GM23338 (cell line): ENCODE results near the gene TRIO. TPM values are rescaled to one million over a fixed set of nuclear protein-coding genes. Genes with fewer than 3 reads are reported as not detected.

Experiments used
- ATAC-seq: fragments of 200-7000 bp; cut with Tn5 transposase; 3 replicates; pipeline ENCODE4 v1.9.1; 2020
- DNase-seq: peaks from one replicate; pipeline ENCODE4 v3.0.0-alpha.2; 2015; ENCODE audit warnings: low spot score
- H2AFZ ChIP-seq: fragments of 200-600 bp; sonication (generic); 2 replicates; pipeline ENCODE4 v1.8.0; 2016; ENCODE audit warnings: antibody characterized with exemption, mild to moderate bottlenecking, moderate library complexity
- H3F3A ChIP-seq: fragments of 200-600 bp; sonication (generic); replicated peaks from 2 replicates; pipeline ENCODE4 v1.8.0; 2017; ENCODE audit warnings: antibody characterized with exemption, mixed run types, low read depth
- H3K27ac ChIP-seq: fragments of 200-600 bp; sonication (generic); 2 replicates; pipeline ENCODE4 v1.6.1; 2016; ENCODE audit warnings: low read depth
- H3K27me3 ChIP-seq: fragments of 200-600 bp; sonication (generic); 2 replicates; pipeline ENCODE4 v1.8.0; 2016; ENCODE audit warnings: mild to moderate bottlenecking, mixed run types, moderate library complexity; ENCODE audit not compliant: insufficient read depth
- H3K36me3 ChIP-seq: fragments of 200-600 bp; sonication (generic); 2 replicates; pipeline ENCODE4 v1.8.0; 2016; ENCODE audit warnings: mild to moderate bottlenecking; ENCODE audit not compliant: insufficient read depth
- H3K4me1 ChIP-seq: fragments of 200-600 bp; sonication (generic); 2 replicates; pipeline ENCODE4 v1.8.0; 2016; ENCODE audit warnings: mild to moderate bottlenecking, moderate library complexity; ENCODE audit not compliant: insufficient read depth
- H3K4me2 ChIP-seq: fragments of 200-600 bp; sonication (generic); 2 replicates; pipeline ENCODE4 v1.7.1; 2017; ENCODE audit warnings: mixed run types
- H3K4me3 ChIP-seq: fragments of 200-600 bp; sonication (generic); 2 replicates; pipeline ENCODE4 v1.6.1; 2016; ENCODE audit warnings: mixed run types
- H3K79me2 ChIP-seq: fragments of 200-600 bp; sonication (generic); replicated peaks from 2 replicates; pipeline ENCODE4 v1.8.0; 2017; ENCODE audit warnings: mild to moderate bottlenecking; ENCODE audit not compliant: insufficient read depth
- H3K9me2 ChIP-seq: fragments of 200-600 bp; sonication (generic); 2 replicates; pipeline ENCODE4 v1.8.0; 2017; ENCODE audit not compliant: insufficient read depth
- H4K20me1 ChIP-seq: fragments of 200-600 bp; sonication (generic); replicated peaks from 2 replicates; pipeline ENCODE4 v1.8.0; 2017; ENCODE audit warnings: mild to moderate bottlenecking; ENCODE audit not compliant: insufficient read depth
- H3K27ac Mint-ChIP-seq: 2 replicates; pipeline ENCODE4 v1.8.0; 2020; ENCODE audit warnings: inconsistent platforms, mild to moderate bottlenecking, moderate library complexity, mixed read lengths
- H3K27me3 Mint-ChIP-seq: 3 replicates; pipeline ENCODE4 v1.8.0; 2022; ENCODE audit warnings: low read depth, mild to moderate bottlenecking, moderate library complexity, mixed read lengths, inconsistent platforms; ENCODE audit not compliant: insufficient read depth, poor library complexity
- H3K36me3 Mint-ChIP-seq: 3 replicates; pipeline ENCODE4 v1.8.0; 2021; ENCODE audit warnings: low read depth, mild to moderate bottlenecking, inconsistent platforms, moderate library complexity, mixed read lengths
- H3K4me1 Mint-ChIP-seq: 3 replicates; pipeline ENCODE4 v1.8.0; 2020; ENCODE audit warnings: mild to moderate bottlenecking, inconsistent platforms, mixed read lengths
- H3K4me3 Mint-ChIP-seq: 3 replicates; pipeline ENCODE4 v1.8.0; 2021; ENCODE audit warnings: moderate library complexity, mild to moderate bottlenecking, inconsistent platforms, mixed read lengths
- H3K9me3 Mint-ChIP-seq: 3 replicates; pipeline ENCODE4 v1.8.0; 2020; ENCODE audit warnings: moderate library complexity, mild to moderate bottlenecking, inconsistent platforms, mixed read lengths
- CREB1 ChIP-seq: fragments of 250-450 bp; sonication (Bioruptor Pico); IDR thresholded peaks from 2 replicates; pipeline ENCODE4 v1.5.0; 2020; ENCODE audit warnings: low read depth, mild to moderate bottlenecking, moderate library complexity
- CTCF ChIP-seq, 2 experiments: fragments of 200-600 bp in 1 of 2; sonication (generic) in 1 of 2; conservative IDR thresholded peaks; 2 replicates each; pipeline versions ENCODE4 v1.5.1 to v1.6.1; 2016 to 2017; ENCODE audit warnings: antibody characterized with exemption in 2 of 2, low read depth in 2 of 2, mild to moderate bottlenecking in 2 of 2, moderate library complexity in 1 of 2
- ETS1 ChIP-seq: IDR thresholded peaks from 2 replicates; pipeline ENCODE4 v1.6.1; 2016; ENCODE audit warnings: antibody characterized with exemption
- EZH2 ChIP-seq: fragments of 200-600 bp; sonication (generic); IDR thresholded peaks from one replicate; pipeline ENCODE4 v1.8.0; 2017; ENCODE audit warnings: antibody characterized with exemption, mild to moderate bottlenecking, low read depth; ENCODE audit not compliant: unreplicated experiment
- EZH2phosphoT487 ChIP-seq: fragments of 200-600 bp; sonication (generic); IDR thresholded peaks from one replicate; pipeline ENCODE4 v1.8.1; 2018; ENCODE audit warnings: antibody characterized with exemption; ENCODE audit not compliant: unreplicated experiment
- JUNB ChIP-seq: IDR thresholded peaks from one replicate; pipeline ENCODE4 v1.6.1; 2016; ENCODE audit warnings: antibody characterized with exemption; ENCODE audit not compliant: unreplicated experiment
- NANOG ChIP-seq: IDR thresholded peaks from 2 replicates; pipeline ENCODE4 v1.6.1; 2016; ENCODE audit warnings: antibody characterized with exemption, borderline replicate concordance
- POLR2AphosphoS5 ChIP-seq: IDR thresholded peaks from 2 replicates; pipeline ENCODE4 v1.6.1; 2016; ENCODE audit warnings: antibody characterized with exemption, low read depth
- REST ChIP-seq: IDR thresholded peaks from one replicate; pipeline ENCODE4 v1.6.1; 2018; ENCODE audit warnings: antibody characterized with exemption; ENCODE audit not compliant: unreplicated experiment
- STAT1 ChIP-seq: IDR thresholded peaks from one replicate; pipeline ENCODE4 v1.6.1; 2016; ENCODE audit warnings: antibody characterized with exemption; ENCODE audit not compliant: unreplicated experiment
- ZNF114 ChIP-seq: fragments of 250-450 bp; sonication (Bioruptor Pico); IDR thresholded peaks from 2 replicates; pipeline ENCODE4 v1.5.0; 2020; ENCODE audit warnings: mild to moderate bottlenecking, moderate library complexity
- ZNF331 ChIP-seq: fragments of 250-450 bp; sonication (Bioruptor Pico); IDR thresholded peaks from 2 replicates; pipeline ENCODE4 v1.5.0; 2020; ENCODE audit warnings: low read depth, mild to moderate bottlenecking, moderate library complexity
- ZNF462 ChIP-seq: fragments of 250-450 bp; sonication (Bioruptor Pico); IDR thresholded peaks from 2 replicates; pipeline ENCODE4 v1.5.0; 2020; ENCODE audit warnings: mild to moderate bottlenecking, moderate library complexity
- polyA plus RNA-seq: library from polyadenylated mRNA; unstranded; fragments of >200 nt; fragmentation: Nextera tagmentation; extraction: Ambion mirVana; gene quantifications from 2 replicates; pipeline ENCODE4 v1.2.1, GENCODE V29; 2016
- total RNA-seq: library from RNA; depleted of rRNA; stranded (reverse); fragments of >200 nt; shearing (Covaris generic); gene quantifications from 2 replicates; pipeline ENCODE4 v1.2.3, GENCODE V29; 2014

TRIO gene
- total and polyA plus RNA-seq, 2 experiments from 2014 or later = 13.8 to 113 TPM

- H3K27me3 Mint-ChIP-seq = peaks cover 4% of the 10 kb centered on the region
- H3K4me2 ChIP-seq = no peak overlapping the region
- no peak overlapping the region for H2AFZ ChIP-seq
- H3K27ac Mint-ChIP-seq = no peak overlapping the region
- peaks cover 8% of the 10 kb centered on the region for H3K4me1 Mint-ChIP-seq
- TF ChIP-seq ZNF331 (no peak), EZH2 (no peak), POLR2AphosphoS5 (no peak), REST (no peak), ETS1 (no peak), EZH2phosphoT487 (no peak), CTCF (conservative IDR thresholded peaks at IDR 0.05; ENCODE audit: low read depth in 2 of 2) (no peak), ZNF114 (CRISPR knock-in tag) (no peak), ZNF462 (no peak), CREB1 (CRISPR knock-in tag) (no peak), JUNB (no peak), NANOG (no peak), STAT1 (no peak)
- peaks cover 9% of the 10 kb centered on the region; the same call in 1 of the 2 replicates for H3K4me1 ChIP-seq
- no peaks in the 10 kb centered on the region for H3K36me3 ChIP-seq
- no peaks in the 10 kb centered on the region for H3K27me3 ChIP-seq
- no peaks in the 10 kb centered on the region for H3F3A ChIP-seq
- no peaks in the 10 kb centered on the region; the same call in 2 of the 3 replicates for H3K9me3 Mint-ChIP-seq
- no peaks in the 10 kb centered on the region for H3K9me2 ChIP-seq
- H3K79me2 ChIP-seq = no peaks in the 10 kb centered on the region
- no peak overlapping the region for H3K27ac ChIP-seq
- no peak for DNase-seq
- H3K4me3 Mint-ChIP-seq = no peak overlapping the region
- H4K20me1 ChIP-seq = no peaks in the 10 kb centered on the region
- no peak for ATAC-seq
- no peaks in the 10 kb centered on the region for H3K36me3 Mint-ChIP-seq
- no peak overlapping the region for H3K4me3 ChIP-seq
Measured at GRCh38 chr5:14532180-14532579, 389.0 kb downstream of the TRIO start.
